GM19193 (cell line): ENCODE measurements around the gene PHTF2.

Experiments
- POLR2A ChIP-seq: IDR thresholded peaks from 4 replicates; pipeline ENCODE4 v1.6.1; 2011; ENCODE audit not compliant: insufficient read depth, insufficient read length; ENCODE audit errors: extremely low read depth

Gene PHTF2

GRCh38 chr7:77798394-77799077 is at the start of gene PHTF2, which contains the start of gene TMEM60:
PHTF2 (plus strand) TSS chr7:77798773.
TMEM60 (minus strand) TSS chr7:77798434; CDS start chr7:77794373, 4,061 bp downstream.
- TF ChIP-seq POLR2A, result peak; percentile 61

GRCh38 chr7:77752016-77752415 is 46.6 kb upstream of the PHTF2 start:
- TF ChIP-seq POLR2A, result no peak

GRCh38 chr7:77753173-77753572 is 45.4 kb upstream of the PHTF2 start:
- no peak for TF ChIP-seq POLR2A

- no peak for TF ChIP-seq POLR2A
These were observed 41.0 kb upstream of the PHTF2 start for GRCh38 chr7:77757589-77757988.

- TF ChIP-seq POLR2A, result no peak
These were observed 39.2 kb upstream of the PHTF2 start for GRCh38 chr7:77759294-77759889.

- TF ChIP-seq POLR2A, result no peak
These were observed 37.6 kb upstream of the PHTF2 start for GRCh38 chr7:77760809-77761453.

- no peak for TF ChIP-seq POLR2A
These were observed 33.1 kb upstream of the PHTF2 start for GRCh38 chr7:77765481-77765880.

GRCh38 chr7:77765906-77766800 is 32.4 kb upstream of the PHTF2 start:
- TF ChIP-seq POLR2A, result no peak

GRCh38 chr7:77766801-77767605 is 31.6 kb upstream of the PHTF2 start:
- no peak for TF ChIP-seq POLR2A

- TF ChIP-seq POLR2A, result no peak
These were observed 28.3 kb upstream of the PHTF2 start for GRCh38 chr7:77770316-77770715.

GRCh38 chr7:77771901-77772300 is 26.7 kb upstream of the PHTF2 start:
- TF ChIP-seq POLR2A, result no peak

GRCh38 chr7:77778535-77778934 is 20.0 kb upstream of the PHTF2 start:
- TF ChIP-seq POLR2A, result no peak

- TF ChIP-seq POLR2A, result no peak
These were observed 16.2 kb upstream of the PHTF2 start for GRCh38 chr7:77782383-77782782.

- no peak for TF ChIP-seq POLR2A
These were observed 15.5 kb upstream of the PHTF2 start for GRCh38 chr7:77783111-77783510.
